ENCODE results near the gene RNF212. TPM values are rescaled to one million over a fixed set of nuclear protein-coding genes. Genes with fewer than 3 reads are reported as not detected.

The RNF212 gene
- total RNA-seq, 1 experiment from 2014 or later: not detected

- Histone ChIP-seq H3K36me3 (ENCODE audit: control insufficient read depth, insufficient read depth, low read length) (no peaks in the 10 kb centered on the region), H3K9me3 (no peaks in the 10 kb centered on the region), H3K4me3 (ENCODE audit: low read depth, low read length) (peak overlapping the region; percentile 14; the same call in 1 of the 2 replicates), H3K4me1 (peaks cover 33% of the 10 kb centered on the region), H3K27me3 (replicated peaks; ENCODE audit: control insufficient read depth, insufficient read depth, low read length) (no peaks in the 10 kb centered on the region)
- Mint-ChIP-seq H3K36me3 (ENCODE audit: insufficient read depth, unreplicated experiment) (no peaks in the 10 kb centered on the region), H3K27ac (ENCODE audit: unreplicated experiment) (peak overlapping the region; percentile 70), H3K9me3 (ENCODE audit: unreplicated experiment) (no peaks in the 10 kb centered on the region), H3K4me3 (ENCODE audit: unreplicated experiment) (peak overlapping the region; percentile 34), H3K4me1 (ENCODE audit: low read depth, unreplicated experiment) (peaks cover 6% of the 10 kb centered on the region), H3K27me3 (ENCODE audit: insufficient read depth, unreplicated experiment) (no peaks in the 10 kb centered on the region)
- BruUV-seq (replicated peaks): TSS peak; percentile 91
- TF ChIP-seq CTCF (IDR thresholded peaks at IDR 0.05; ENCODE audit: insufficient read depth in 1 of 2, low read depth in 1 of 2, low read length in 1 of 2, severe bottlenecking in 1 of 2, unreplicated experiment in 1 of 2): no peak
- CTCF ChIA-PET: no interaction called here
- peak; percentile 80 to 90 for DNase-seq
- intact Hi-C loops (cut with micrococcal nuclease; ENCODE audit: unreplicated experiment): no loop called here
- POLR2A ChIA-PET: interaction anchor here (1.2 kb wide), 1 partner anchor 112 kb away, joined by 5 read pairs; the partner anchor contains the start of genes GAK and TMEM175
Observed at GRCh38 chr4:1043651-1044468, 69.5 kb downstream of the RNF212 start.

GRCh38 chr4:1043162-1043561, 70.2 kb downstream of the RNF212 start:
- H3K9me3 ChIP-seq: no peaks in the 10 kb centered on the region
- DNase-seq: no peak
- no peaks in the 10 kb centered on the region for H3K36me3 Mint-ChIP-seq (ENCODE audit: insufficient read depth, unreplicated experiment)
- H3K27ac Mint-ChIP-seq (ENCODE audit: unreplicated experiment): peak overlapping the region; percentile 70
- no peaks in the 10 kb centered on the region for H3K36me3 ChIP-seq (ENCODE audit: control insufficient read depth, insufficient read depth, low read length)
- no peaks in the 10 kb centered on the region for H3K9me3 Mint-ChIP-seq (ENCODE audit: unreplicated experiment)
- no peak for TF ChIP-seq CTCF (IDR thresholded peaks at IDR 0.05; ENCODE audit: insufficient read depth in 1 of 2, low read depth in 1 of 2, low read length in 1 of 2, severe bottlenecking in 1 of 2, unreplicated experiment in 1 of 2)
- intact Hi-C loops (cut with micrococcal nuclease; ENCODE audit: unreplicated experiment): no loop called here
- peak overlapping the region; percentile 34 for H3K4me3 Mint-ChIP-seq (ENCODE audit: unreplicated experiment)
- peaks cover 33% of the 10 kb centered on the region for H3K4me1 ChIP-seq
- ChIA-PET POLR2A (interaction anchor here (1.2 kb wide), 1 partner anchor 111 kb away, joined by 5 read pairs; the partner anchor contains the start of genes GAK and TMEM175), CTCF (no interaction called here)
- H3K4me1 Mint-ChIP-seq (ENCODE audit: low read depth, unreplicated experiment): peaks cover 6% of the 10 kb centered on the region
- BruUV-seq (replicated peaks): no TSS peak
- H3K27me3 ChIP-seq (replicated peaks; ENCODE audit: control insufficient read depth, insufficient read depth, low read length): no peaks in the 10 kb centered on the region
- H3K27me3 Mint-ChIP-seq (ENCODE audit: insufficient read depth, unreplicated experiment): no peaks in the 10 kb centered on the region
- no peak overlapping the region for H3K4me3 ChIP-seq (ENCODE audit: low read depth, low read length)

- Histone ChIP-seq H3K4me3 (ENCODE audit: low read depth, low read length) (no peak overlapping the region), H3K36me3 (ENCODE audit: control insufficient read depth, insufficient read depth, low read length) (no peaks in the 10 kb centered on the region), H3K9me3 (no peaks in the 10 kb centered on the region), H3K27me3 (replicated peaks; ENCODE audit: control insufficient read depth, insufficient read depth, low read length) (no peaks in the 10 kb centered on the region), H3K4me1 (peaks cover 33% of the 10 kb centered on the region)
- Mint-ChIP-seq H3K36me3 (ENCODE audit: insufficient read depth, unreplicated experiment) (no peaks in the 10 kb centered on the region), H3K9me3 (ENCODE audit: unreplicated experiment) (no peaks in the 10 kb centered on the region), H3K27me3 (ENCODE audit: insufficient read depth, unreplicated experiment) (no peaks in the 10 kb centered on the region), H3K4me3 (ENCODE audit: unreplicated experiment) (no peak overlapping the region), H3K4me1 (ENCODE audit: low read depth, unreplicated experiment) (peaks cover 6% of the 10 kb centered on the region), H3K27ac (ENCODE audit: unreplicated experiment) (no peak overlapping the region)
- ChIA-PET CTCF (no interaction called here), POLR2A (no interaction called here)
- no peak for TF ChIP-seq CTCF (IDR thresholded peaks at IDR 0.05; ENCODE audit: insufficient read depth in 1 of 2, low read depth in 1 of 2, low read length in 1 of 2, severe bottlenecking in 1 of 2, unreplicated experiment in 1 of 2)
- peak in 1 of 2 experiments; percentile 17 for DNase-seq
- no TSS peak for BruUV-seq (replicated peaks)
- intact Hi-C loops (cut with micrococcal nuclease; ENCODE audit: unreplicated experiment): no loop called here
Observed at GRCh38 chr4:1042352-1043055, 70.9 kb downstream of the RNF212 start.
